ENCODE data around the gene CHI3L1. TPM values are rescaled to one million over a fixed set of nuclear protein-coding genes. Genes with fewer than 3 reads are reported as not detected.
"Not testable (repeated sequence)": the region's sequence is repeated elsewhere in the genome, so short reads cannot be mapped to it uniquely, and the experiment has no call there.

Gene CHI3L1
- not detected in 2 replicates for total RNA-seq

- no peaks in the 10 kb centered on the region for H3K9me3 Mint-ChIP-seq
- intact Hi-C loops (cut with micrococcal nuclease): no loop called here
- no peak within 1 kb of the TSS for H3K4me3 Mint-ChIP-seq
- no peaks in the 10 kb centered on the region for H3K4me1 Mint-ChIP-seq (ENCODE audit: low read depth)
- no peak within 1 kb of the TSS for H3K27ac Mint-ChIP-seq
- no peak for DNase-seq (ENCODE audit: low spot score)
- no peaks in the 10 kb centered on the region for H3K36me3 Mint-ChIP-seq (ENCODE audit: low read depth)
- H3K27me3 Mint-ChIP-seq (ENCODE audit: insufficient read depth): peaks cover 9% of the 10 kb centered on the region
These were observed at the start of gene CHI3L1 for GRCh38 chr1:203186446-203187303. Gene CHI3L1, minus strand, starts transcription at chr1:203186704. Its CDS starts 81 bp downstream, at chr1:203186623.

GRCh38 chr1:203234901-203235300 lies 48.4 kb upstream of the CHI3L1 start:
- H3K27me3 Mint-ChIP-seq (ENCODE audit: insufficient read depth): peaks cover 12% of the 10 kb centered on the region
- H3K4me3 Mint-ChIP-seq; H3K36me3 Mint-ChIP-seq (ENCODE audit: low read depth); DNase-seq (ENCODE audit: low spot score); intact Hi-C loops (cut with micrococcal nuclease); H3K4me1 Mint-ChIP-seq (ENCODE audit: low read depth); H3K27ac Mint-ChIP-seq: not testable (repeated sequence)
- peaks cover 29% of the 10 kb centered on the region for H3K9me3 Mint-ChIP-seq

DNA sequence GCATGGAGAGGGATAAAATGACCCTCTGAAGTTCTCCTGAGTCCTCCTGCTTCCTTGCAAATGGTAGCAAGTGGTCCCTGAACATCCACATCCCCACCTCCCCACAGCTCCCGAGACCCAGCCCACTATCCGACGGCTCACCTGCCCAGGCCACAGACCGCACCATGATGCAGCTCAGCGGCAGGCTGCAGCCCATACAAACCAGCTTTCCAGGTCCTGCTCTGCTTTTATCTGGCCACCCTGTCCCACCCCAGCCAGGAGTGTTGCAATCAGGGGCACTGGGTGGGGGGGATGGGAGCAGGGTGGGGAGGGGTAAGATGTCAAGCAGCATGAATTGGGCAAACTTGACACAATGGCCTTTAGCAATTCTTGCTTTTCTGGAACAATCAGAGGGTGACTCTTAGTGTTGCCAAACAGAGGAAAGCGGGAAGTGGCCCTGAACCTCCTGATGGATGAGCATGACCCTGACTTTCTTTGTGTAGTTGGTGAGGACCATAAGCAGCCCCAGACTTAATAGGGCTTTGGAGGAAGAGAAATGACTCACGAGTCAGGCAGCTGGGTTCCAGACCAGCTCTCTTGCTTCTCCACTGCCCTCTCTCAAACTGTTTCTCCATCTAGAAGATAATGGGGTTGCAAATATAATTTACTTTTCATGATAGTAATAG lies 43.1 kb upstream of the CHI3L1 start, which contains the start of gene CHIT1:
Gene CHIT1, minus strand, starts transcription at position 203 of the 665 bp plus-strand sequence. Its CDS starts 37 bp downstream, at position 166.
- Mint-ChIP-seq H3K4me1 (ENCODE audit: low read depth) (no peaks in the 10 kb centered on the region), H3K4me3 (no peak within 1 kb of the TSS), H3K27me3 (ENCODE audit: insufficient read depth) (peaks cover 10% of the 10 kb centered on the region), H3K27ac (no peak within 1 kb of the TSS), H3K36me3 (ENCODE audit: low read depth) (peaks cover 1% of the 10 kb centered on the region), H3K9me3 (peaks cover 11% of the 10 kb centered on the region)
- intact Hi-C loops (cut with micrococcal nuclease): no loop called here
- DNase-seq (ENCODE audit: low spot score): no peak

- Mint-ChIP-seq H3K4me1 (ENCODE audit: low read depth) (no peaks in the 10 kb centered on the region), H3K9me3 (peaks cover 1% of the 10 kb centered on the region), H3K4me3 (no peak overlapping the region), H3K27ac (no peak overlapping the region), H3K36me3 (ENCODE audit: low read depth) (no peaks in the 10 kb centered on the region), H3K27me3 (ENCODE audit: insufficient read depth) (peaks cover 9% of the 10 kb centered on the region)
- intact Hi-C loops (cut with micrococcal nuclease): no loop called here
- DNase-seq (ENCODE audit: low spot score): no peak
These were observed 42.2 kb upstream of the CHI3L1 start for GRCh38 chr1:203228670-203229069.

DNA sequence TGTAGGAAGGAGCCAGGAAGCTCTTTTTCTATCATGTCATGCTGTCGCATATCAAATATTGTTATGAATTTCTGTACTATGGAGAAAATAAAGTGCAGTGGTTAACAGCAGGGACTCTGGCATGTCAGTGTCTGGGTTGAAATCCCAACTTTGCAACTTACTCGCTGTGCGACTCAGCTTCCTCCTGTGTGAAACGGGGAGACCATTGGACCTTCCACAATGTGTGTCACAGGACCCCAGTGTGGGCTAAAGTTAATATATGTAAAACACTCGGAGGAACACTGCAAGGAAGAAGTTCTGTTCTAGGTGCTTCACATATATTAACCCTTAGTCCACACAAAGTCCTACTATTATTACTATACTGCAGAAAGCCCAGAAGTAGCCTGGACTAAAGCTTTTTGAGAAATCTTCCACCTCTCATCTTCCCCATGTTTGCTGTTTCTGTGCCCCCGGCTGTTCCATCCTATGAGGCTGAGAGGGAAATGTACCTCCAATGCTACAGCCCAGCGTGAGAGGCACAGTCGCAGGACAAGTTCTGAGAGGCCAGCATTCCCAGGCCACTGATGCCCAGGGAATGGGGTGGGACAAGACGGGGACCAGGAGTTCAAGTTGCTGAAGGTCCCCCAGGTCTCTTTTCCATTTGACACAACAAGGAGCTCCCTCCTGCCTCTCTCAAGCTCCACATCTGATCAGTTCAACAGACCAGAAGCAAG lies 41.0 kb upstream of the CHI3L1 start:
- DNase-seq (ENCODE audit: low spot score): no peak
- no peak overlapping the region for H3K4me3 Mint-ChIP-seq
- intact Hi-C loops (cut with micrococcal nuclease): no loop called here
- H3K27ac Mint-ChIP-seq: no peak overlapping the region
- H3K27me3 Mint-ChIP-seq (ENCODE audit: insufficient read depth): peaks cover 12% of the 10 kb centered on the region
- no peaks in the 10 kb centered on the region for H3K4me1 Mint-ChIP-seq (ENCODE audit: low read depth)
- no peaks in the 10 kb centered on the region for H3K36me3 Mint-ChIP-seq (ENCODE audit: low read depth)
- no peaks in the 10 kb centered on the region for H3K9me3 Mint-ChIP-seq

GRCh38 chr1:203225071-203225470 lies 38.6 kb upstream of the CHI3L1 start:
- no peak overlapping the region for H3K4me3 Mint-ChIP-seq
- no peaks in the 10 kb centered on the region for H3K9me3 Mint-ChIP-seq
- H3K4me1 Mint-ChIP-seq (ENCODE audit: low read depth): no peaks in the 10 kb centered on the region
- intact Hi-C loops (cut with micrococcal nuclease): no loop called here
- no peak for DNase-seq (ENCODE audit: low spot score)
- no peak overlapping the region for H3K27ac Mint-ChIP-seq
- no peaks in the 10 kb centered on the region for H3K36me3 Mint-ChIP-seq (ENCODE audit: low read depth)
- H3K27me3 Mint-ChIP-seq (ENCODE audit: insufficient read depth): peaks cover 9% of the 10 kb centered on the region

DNA sequence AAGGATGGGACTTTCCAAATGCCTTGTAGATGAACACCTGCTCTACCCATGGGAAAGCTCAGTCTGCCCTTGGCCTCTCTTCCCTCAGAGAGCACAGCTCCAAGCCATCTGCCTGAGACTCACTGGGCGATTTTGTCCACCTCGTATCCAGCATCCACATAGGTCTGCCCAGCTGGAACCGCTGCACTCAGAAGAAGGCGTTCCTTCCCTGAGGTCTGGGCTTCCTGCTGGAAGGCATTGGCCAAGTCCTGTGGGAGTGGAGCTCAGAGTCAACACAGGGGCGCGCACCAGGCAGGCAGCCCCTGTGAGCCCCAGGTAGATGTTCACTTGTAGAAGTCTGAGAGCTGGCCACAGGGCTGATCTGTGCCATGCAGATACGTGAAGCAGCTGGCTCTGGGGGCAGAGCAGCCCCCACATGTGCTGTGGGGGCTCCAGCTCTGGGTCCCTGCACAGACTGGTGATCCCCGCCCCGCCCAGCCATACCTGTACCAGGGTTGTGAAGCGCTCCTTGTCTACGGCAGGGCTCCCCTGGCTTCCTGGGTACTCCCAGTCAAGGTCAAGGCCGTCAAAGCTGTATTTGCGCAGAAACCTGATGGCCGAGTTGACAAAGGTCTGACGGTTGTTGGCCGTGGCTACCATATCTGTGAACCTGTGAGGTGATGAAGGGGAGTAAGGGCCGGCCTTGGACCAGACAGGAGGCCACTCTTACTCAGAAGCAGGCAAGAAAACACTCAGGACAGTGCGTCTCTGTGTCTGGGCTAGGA lies 36.7 kb upstream of the CHI3L1 start:
- Mint-ChIP-seq H3K27ac (no peak overlapping the region), H3K4me3 (no peak overlapping the region), H3K27me3 (ENCODE audit: insufficient read depth) (peaks cover 16% of the 10 kb centered on the region), H3K36me3 (ENCODE audit: low read depth) (no peaks in the 10 kb centered on the region), H3K9me3 (no peaks in the 10 kb centered on the region), H3K4me1 (ENCODE audit: low read depth) (no peaks in the 10 kb centered on the region)
- no peak for DNase-seq (ENCODE audit: low spot score)
- intact Hi-C loops (cut with micrococcal nuclease): no loop called here

- Mint-ChIP-seq H3K27ac (no peak overlapping the region), H3K4me3 (no peak overlapping the region), H3K36me3 (ENCODE audit: low read depth) (no peaks in the 10 kb centered on the region), H3K4me1 (ENCODE audit: low read depth) (peaks cover 3% of the 10 kb centered on the region), H3K9me3 (no peaks in the 10 kb centered on the region), H3K27me3 (ENCODE audit: insufficient read depth) (peaks cover 17% of the 10 kb centered on the region)
- intact Hi-C loops (cut with micrococcal nuclease): no loop called here
- no peak for DNase-seq (ENCODE audit: low spot score)
These were observed 33.4 kb upstream of the CHI3L1 start for GRCh38 chr1:203219934-203220333.

DNA sequence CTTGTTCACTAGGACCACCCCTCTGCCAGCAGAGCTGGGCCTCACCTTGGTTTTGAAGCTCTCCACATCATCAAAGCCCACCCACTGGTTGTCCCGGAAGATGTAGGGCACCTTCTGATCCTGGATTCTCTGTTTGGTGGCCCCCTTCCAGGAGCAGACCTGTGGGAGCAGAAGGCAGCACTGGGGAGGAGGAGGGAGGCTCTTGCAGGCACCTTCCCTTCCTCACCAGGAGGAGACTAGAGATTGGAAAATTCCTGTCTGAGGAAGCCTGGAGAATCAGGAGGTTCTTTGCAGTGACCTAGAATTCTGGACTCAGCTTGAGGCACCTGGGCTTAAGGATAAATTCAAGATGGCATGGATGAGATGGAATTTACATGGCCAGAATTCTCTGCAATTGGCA lies 32.7 kb upstream of the CHI3L1 start:
- intact Hi-C loops (cut with micrococcal nuclease): no loop called here
- Mint-ChIP-seq H3K4me3 (no peak overlapping the region), H3K9me3 (no peaks in the 10 kb centered on the region), H3K36me3 (ENCODE audit: low read depth) (no peaks in the 10 kb centered on the region), H3K4me1 (ENCODE audit: low read depth) (peaks cover 3% of the 10 kb centered on the region), H3K27me3 (ENCODE audit: insufficient read depth) (peaks cover 19% of the 10 kb centered on the region), H3K27ac (no peak overlapping the region)
- no peak for DNase-seq (ENCODE audit: low spot score)

GRCh38 chr1:203217668-203218067 lies 31.2 kb upstream of the CHI3L1 start:
- no peaks in the 10 kb centered on the region for H3K36me3 Mint-ChIP-seq (ENCODE audit: low read depth)
- H3K9me3 Mint-ChIP-seq: no peaks in the 10 kb centered on the region
- H3K4me1 Mint-ChIP-seq (ENCODE audit: low read depth): peaks cover 3% of the 10 kb centered on the region
- intact Hi-C loops (cut with micrococcal nuclease): no loop called here
- H3K4me3 Mint-ChIP-seq: no peak overlapping the region
- no peak overlapping the region for H3K27ac Mint-ChIP-seq
- peaks cover 15% of the 10 kb centered on the region for H3K27me3 Mint-ChIP-seq (ENCODE audit: insufficient read depth)
- no peak for DNase-seq (ENCODE audit: low spot score)

- peaks cover 13% of the 10 kb centered on the region for H3K27me3 Mint-ChIP-seq (ENCODE audit: insufficient read depth)
- H3K4me3 Mint-ChIP-seq: no peak overlapping the region
- no peaks in the 10 kb centered on the region for H3K9me3 Mint-ChIP-seq
- H3K27ac Mint-ChIP-seq: no peak overlapping the region
- H3K36me3 Mint-ChIP-seq (ENCODE audit: low read depth): no peaks in the 10 kb centered on the region
- DNase-seq (ENCODE audit: low spot score): no peak
- intact Hi-C loops (cut with micrococcal nuclease): no loop called here
- H3K4me1 Mint-ChIP-seq (ENCODE audit: low read depth): peaks cover 3% of the 10 kb centered on the region
These were observed 30.7 kb upstream of the CHI3L1 start for GRCh38 chr1:203217139-203217655.

All from activated T-helper 1 cell treated with anti-CD3 and anti-CD28 coated beads, Interleukin-12 subunit alpha, Interleukin-12 subunit beta, Interleukin-2, Interleukin-4 antibody, amounts not matched to agents 30 ng/mL and 10 ng/mL and 1 ng/mL, durations not matched to agents 14 hours and 24 hours and 36 hours (primary cell).